Gastrocnemius medialis (tissue), 4 donors: ENCODE data around the gene CERS6.

ENCODE experiments used
- POLR2A ChIP-seq, 2 donors: fragments of 450-650 bp; IDR thresholded peaks; one replicate each; pipeline ENCODE4 v1.6.1; 2017; ENCODE audit warnings: antibody characterized with exemption in 2 of 2, mild to moderate bottlenecking in 2 of 2, moderate library complexity in 2 of 2
- TF ChIP-seq, protein P1 (sequence below), 5 experiments: fragments of 450-650 bp in 3 of 5; fragments of 200-600 bp in 2 of 5; sonication (generic) in 2 of 5; IDR thresholded peaks in 4 of 5; conservative IDR thresholded peaks in 1 of 5; 1 replicate in 4 of 5; 2 replicates in 1 of 5; pipeline ENCODE4 v1.5.1; 2016 to 2019; ENCODE audit warnings: antibody characterized with exemption in 5 of 5, mild to moderate bottlenecking in 3 of 5, moderate library complexity in 3 of 5

DNA sequence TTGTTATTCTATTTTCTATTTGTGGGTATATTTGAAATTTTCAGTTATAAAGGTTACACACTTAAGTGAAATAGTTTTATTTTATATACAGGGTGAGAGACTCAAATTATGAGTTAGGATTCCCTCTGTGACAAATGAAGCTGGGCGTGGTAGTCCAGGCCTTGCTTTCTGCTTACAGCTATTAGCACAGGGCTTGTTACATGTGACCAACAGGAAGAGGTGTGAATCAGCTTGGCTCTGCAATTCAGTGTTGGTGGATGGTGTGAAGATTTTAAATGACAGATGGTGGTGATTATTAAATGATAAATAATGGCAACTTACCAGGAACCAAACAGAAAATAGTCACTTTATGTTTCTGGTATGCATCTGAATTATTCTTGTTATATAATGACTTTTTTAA lies 282.0 kb downstream of the CERS6 start:
- TF ChIP-seq POLR2A (IDR thresholded peaks at IDR 0.05), result no peak
- TF ChIP-seq, protein P1, sequence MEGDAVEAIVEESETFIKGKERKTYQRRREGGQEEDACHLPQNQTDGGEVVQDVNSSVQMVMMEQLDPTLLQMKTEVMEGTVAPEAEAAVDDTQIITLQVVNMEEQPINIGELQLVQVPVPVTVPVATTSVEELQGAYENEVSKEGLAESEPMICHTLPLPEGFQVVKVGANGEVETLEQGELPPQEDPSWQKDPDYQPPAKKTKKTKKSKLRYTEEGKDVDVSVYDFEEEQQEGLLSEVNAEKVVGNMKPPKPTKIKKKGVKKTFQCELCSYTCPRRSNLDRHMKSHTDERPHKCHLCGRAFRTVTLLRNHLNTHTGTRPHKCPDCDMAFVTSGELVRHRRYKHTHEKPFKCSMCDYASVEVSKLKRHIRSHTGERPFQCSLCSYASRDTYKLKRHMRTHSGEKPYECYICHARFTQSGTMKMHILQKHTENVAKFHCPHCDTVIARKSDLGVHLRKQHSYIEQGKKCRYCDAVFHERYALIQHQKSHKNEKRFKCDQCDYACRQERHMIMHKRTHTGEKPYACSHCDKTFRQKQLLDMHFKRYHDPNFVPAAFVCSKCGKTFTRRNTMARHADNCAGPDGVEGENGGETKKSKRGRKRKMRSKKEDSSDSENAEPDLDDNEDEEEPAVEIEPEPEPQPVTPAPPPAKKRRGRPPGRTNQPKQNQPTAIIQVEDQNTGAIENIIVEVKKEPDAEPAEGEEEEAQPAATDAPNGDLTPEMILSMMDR (IDR thresholded peaks at IDR 0.05 in 4 of 5, conservative IDR thresholded peaks at IDR 0.05 in 1 of 5), result no peak
